ENCODE data around the gene MMP21.

DNA sequence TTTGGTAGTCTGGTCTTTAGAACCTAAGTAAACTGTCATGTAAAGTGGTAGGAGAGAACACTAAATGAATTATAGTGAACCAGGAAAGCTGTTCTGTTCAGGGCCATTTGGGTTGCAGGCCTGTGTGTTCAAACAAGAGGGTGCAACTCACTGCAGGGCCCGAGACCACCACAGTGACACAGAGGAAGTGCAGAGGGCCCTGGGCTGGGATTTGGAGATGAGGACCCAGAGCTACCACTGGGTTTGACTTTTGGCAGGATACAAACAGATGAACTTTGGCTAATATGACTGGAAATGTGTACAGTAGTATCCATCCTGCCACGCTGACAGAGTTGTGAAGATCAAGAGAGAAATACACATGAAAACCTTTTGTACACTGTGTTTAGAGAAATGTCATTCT, 9.8 kb downstream of the MMP21 start:
- no peak for TF ChIP-seq EP300 (IDR thresholded peaks at IDR 0.05)
- TF ChIP-seq, protein P1, sequence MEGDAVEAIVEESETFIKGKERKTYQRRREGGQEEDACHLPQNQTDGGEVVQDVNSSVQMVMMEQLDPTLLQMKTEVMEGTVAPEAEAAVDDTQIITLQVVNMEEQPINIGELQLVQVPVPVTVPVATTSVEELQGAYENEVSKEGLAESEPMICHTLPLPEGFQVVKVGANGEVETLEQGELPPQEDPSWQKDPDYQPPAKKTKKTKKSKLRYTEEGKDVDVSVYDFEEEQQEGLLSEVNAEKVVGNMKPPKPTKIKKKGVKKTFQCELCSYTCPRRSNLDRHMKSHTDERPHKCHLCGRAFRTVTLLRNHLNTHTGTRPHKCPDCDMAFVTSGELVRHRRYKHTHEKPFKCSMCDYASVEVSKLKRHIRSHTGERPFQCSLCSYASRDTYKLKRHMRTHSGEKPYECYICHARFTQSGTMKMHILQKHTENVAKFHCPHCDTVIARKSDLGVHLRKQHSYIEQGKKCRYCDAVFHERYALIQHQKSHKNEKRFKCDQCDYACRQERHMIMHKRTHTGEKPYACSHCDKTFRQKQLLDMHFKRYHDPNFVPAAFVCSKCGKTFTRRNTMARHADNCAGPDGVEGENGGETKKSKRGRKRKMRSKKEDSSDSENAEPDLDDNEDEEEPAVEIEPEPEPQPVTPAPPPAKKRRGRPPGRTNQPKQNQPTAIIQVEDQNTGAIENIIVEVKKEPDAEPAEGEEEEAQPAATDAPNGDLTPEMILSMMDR (IDR thresholded peaks at IDR 0.05) = no peak

All from tibial nerve (tissue), 4 donors.